Choroid plexus epithelial cell (primary cell): Measurements from ENCODE around the gene OR6J1.
A peak's percentile ranks its signal among the peaks of the same experiment; 100 is the strongest.

Experiments
- DNase-seq: peaks from one replicate; pipeline ENCODE4 v3.0.0-alpha.2; 2010; ENCODE audit warnings: low read depth
- H3K4me3 ChIP-seq: 2 replicates; pipeline ENCODE4 v1.5.1; 2011; ENCODE audit warnings: low read depth, mild to moderate bottlenecking, control low read depth, low read length, moderate library complexity
- CTCF ChIP-seq: conservative IDR thresholded peaks from 2 replicates; pipeline ENCODE4 v1.5.1; 2011; ENCODE audit warnings: low read depth, mild to moderate bottlenecking, control low read depth, inconsistent platforms, low read length, moderate library complexity

Gene OR6J1

GRCh38 chr14:22598896-22599244 is 45.3 kb downstream of the OR6J1 start:
- peak overlapping the region; percentile 88 for H3K4me3 ChIP-seq
- peak; percentile 47 for TF ChIP-seq CTCF
- DNase-seq: peak; percentile 78

GRCh38 chr14:22598099-22598895 is 45.9 kb downstream of the OR6J1 start, which contains the start of gene ABHD4:
Gene ABHD4 (plus strand): TSS chr14:22598300. CDS start chr14:22598307, 7 bp downstream.
- peak; percentile 76 for DNase-seq
- H3K4me3 ChIP-seq: peak within 1 kb of the TSS; percentile 88
- no peak for TF ChIP-seq CTCF

- DNase-seq: peak; percentile 28
- peak overlapping the region; percentile 88 for H3K4me3 ChIP-seq
- no peak for TF ChIP-seq CTCF
Measured at GRCh38 chr14:22597771-22598098, 46.4 kb downstream of the OR6J1 start.

GRCh38 chr14:22597265-22597664 is 46.9 kb downstream of the OR6J1 start:
- TF ChIP-seq CTCF: no peak
- no peak for DNase-seq
- H3K4me3 ChIP-seq: no peak overlapping the region

- no peak overlapping the region for H3K4me3 ChIP-seq
- TF ChIP-seq CTCF: no peak
- DNase-seq: no peak
Measured at GRCh38 chr14:22596354-22596879, 47.7 kb downstream of the OR6J1 start.

- TF ChIP-seq CTCF: no peak
- no peak for DNase-seq
- no peak overlapping the region for H3K4me3 ChIP-seq
Measured at GRCh38 chr14:22594156-22594716, 49.9 kb downstream of the OR6J1 start.
